Ishikawa (cell line): ENCODE data around the gene C11orf98.

Experiments
- CEBPB ChIP-seq: IDR thresholded peaks from 2 replicates; pipeline ENCODE4 v1.6.1; 2012
- EGR1 ChIP-seq: IDR thresholded peaks from 2 replicates; pipeline ENCODE4 v1.6.1; 2012
- EP300 ChIP-seq: IDR thresholded peaks from 2 replicates; pipeline ENCODE4 v1.6.1; 2012; ENCODE audit warnings: borderline replicate concordance
- NFIC ChIP-seq: IDR thresholded peaks from 2 replicates; pipeline ENCODE4 v1.6.1; 2012
- RAD21 ChIP-seq: IDR thresholded peaks from 2 replicates; pipeline ENCODE4 v1.6.1; 2012; ENCODE audit warnings: low read depth
- REST ChIP-seq: IDR thresholded peaks from 2 replicates; pipeline ENCODE4 v1.6.1; 2012; ENCODE audit warnings: low read depth, mild to moderate bottlenecking
- TAF1 ChIP-seq: IDR thresholded peaks from 2 replicates; pipeline ENCODE4 v1.6.1; 2012; ENCODE audit warnings: low read depth, mild to moderate bottlenecking
- TCF12 ChIP-seq: IDR thresholded peaks from 2 replicates; pipeline ENCODE4 v1.6.1; 2012; ENCODE audit warnings: low read depth

GRCh38 chr11:62676698-62677097 lies 11.7 kb upstream of the C11orf98 start:
- TF ChIP-seq NFIC (no peak), REST (no peak), RAD21 (no peak), TAF1 (no peak), EP300 (no peak), TCF12 (no peak), EGR1 (no peak), CEBPB (no peak)
